Measurements from ENCODE around the gene ACLY.

DNA sequence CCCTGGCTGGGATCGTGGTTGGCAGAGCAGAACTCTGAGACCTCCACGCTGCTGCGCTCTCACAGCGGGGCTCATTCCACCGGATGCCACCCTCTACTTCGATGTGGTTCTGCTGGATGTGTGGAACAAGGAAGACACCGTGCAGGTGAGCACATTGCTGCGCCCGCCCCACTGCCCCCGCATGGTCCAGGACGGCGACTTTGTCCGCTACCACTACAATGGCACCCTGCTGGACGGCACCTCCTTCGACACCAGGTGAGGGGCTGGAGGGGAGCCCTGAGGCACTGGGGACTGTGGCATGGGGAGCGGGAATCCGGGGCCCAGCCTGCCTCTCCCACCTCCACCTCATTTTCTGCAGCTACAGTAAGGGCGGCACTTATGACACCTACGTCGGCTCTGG is 100.7 kb downstream of the ACLY start:
- TF ChIP-seq, protein P1, sequence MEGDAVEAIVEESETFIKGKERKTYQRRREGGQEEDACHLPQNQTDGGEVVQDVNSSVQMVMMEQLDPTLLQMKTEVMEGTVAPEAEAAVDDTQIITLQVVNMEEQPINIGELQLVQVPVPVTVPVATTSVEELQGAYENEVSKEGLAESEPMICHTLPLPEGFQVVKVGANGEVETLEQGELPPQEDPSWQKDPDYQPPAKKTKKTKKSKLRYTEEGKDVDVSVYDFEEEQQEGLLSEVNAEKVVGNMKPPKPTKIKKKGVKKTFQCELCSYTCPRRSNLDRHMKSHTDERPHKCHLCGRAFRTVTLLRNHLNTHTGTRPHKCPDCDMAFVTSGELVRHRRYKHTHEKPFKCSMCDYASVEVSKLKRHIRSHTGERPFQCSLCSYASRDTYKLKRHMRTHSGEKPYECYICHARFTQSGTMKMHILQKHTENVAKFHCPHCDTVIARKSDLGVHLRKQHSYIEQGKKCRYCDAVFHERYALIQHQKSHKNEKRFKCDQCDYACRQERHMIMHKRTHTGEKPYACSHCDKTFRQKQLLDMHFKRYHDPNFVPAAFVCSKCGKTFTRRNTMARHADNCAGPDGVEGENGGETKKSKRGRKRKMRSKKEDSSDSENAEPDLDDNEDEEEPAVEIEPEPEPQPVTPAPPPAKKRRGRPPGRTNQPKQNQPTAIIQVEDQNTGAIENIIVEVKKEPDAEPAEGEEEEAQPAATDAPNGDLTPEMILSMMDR (IDR thresholded peaks at IDR 0.05), result no peak
- no peak for TF ChIP-seq POLR2A (IDR thresholded peaks at IDR 0.05)
